H9 (cell line): Measurements from ENCODE around the gene TERB1. TPM values are rescaled to one million over a fixed set of nuclear protein-coding genes. Genes with fewer than 3 reads are reported as not detected.

ENCODE experiments used
- DNase-seq: peaks from one replicate; pipeline ENCODE4 v3.0.0-alpha.2; 2017
- H2AFZ ChIP-seq: one replicate; pipeline ENCODE4 v1.6.1; 2013; ENCODE audit warnings: mild to moderate bottlenecking, low read length, control low read depth, moderate library complexity
- H2AK5ac ChIP-seq: 2 replicates; pipeline ENCODE4 v1.6.1; 2013; ENCODE audit warnings: low read length, control low read depth, mixed read lengths; ENCODE audit not compliant: insufficient read length
- H2BK120ac ChIP-seq: one replicate; pipeline ENCODE4 v1.6.1; 2013; ENCODE audit warnings: low read depth, mild to moderate bottlenecking, low read length, control low read depth, inconsistent platforms; ENCODE audit not compliant: poor library complexity, severe bottlenecking
- H2BK12ac ChIP-seq: 2 replicates; pipeline ENCODE4 v1.6.1; 2013; ENCODE audit warnings: low read length, control low read depth, mixed read lengths, low read depth; ENCODE audit not compliant: insufficient read length
- H2BK15ac ChIP-seq: 2 replicates; pipeline ENCODE4 v1.6.1; 2013; ENCODE audit warnings: low read depth, low read length, control low read depth
- H2BK20ac ChIP-seq: one replicate; pipeline ENCODE4 v1.6.1; 2013; ENCODE audit warnings: low read depth, mild to moderate bottlenecking, low read length, control low read depth, inconsistent platforms; ENCODE audit not compliant: poor library complexity, severe bottlenecking
- H2BK5ac ChIP-seq: 2 replicates; pipeline ENCODE4 v1.6.1; 2013; ENCODE audit warnings: low read length, control low read depth, mixed read lengths; ENCODE audit not compliant: insufficient read length
- H3K14ac ChIP-seq: 2 replicates; pipeline ENCODE4 v1.6.1; 2013; ENCODE audit warnings: low read length, control low read depth; ENCODE audit not compliant: insufficient read depth
- H3K18ac ChIP-seq: 2 replicates; pipeline ENCODE4 v1.6.1; 2013; ENCODE audit warnings: low read depth, mild to moderate bottlenecking, mixed read lengths, low read length, control low read depth; ENCODE audit not compliant: insufficient read length
- H3K23ac ChIP-seq: 2 replicates; pipeline ENCODE4 v1.6.1; 2013; ENCODE audit warnings: low read length, control low read depth, mixed read lengths, low read depth; ENCODE audit not compliant: insufficient read length
- H3K23me2 ChIP-seq: 2 replicates; pipeline ENCODE4 v1.6.1; 2013; ENCODE audit warnings: low read depth, mild to moderate bottlenecking, mixed read lengths, low read length, control low read depth; ENCODE audit not compliant: insufficient read length, poor library complexity, severe bottlenecking
- H3K27ac ChIP-seq: 2 replicates; pipeline ENCODE4 v1.5.1; 2013; ENCODE audit warnings: low read length, control low read depth, mixed read lengths, low read depth; ENCODE audit not compliant: insufficient read length
- H3K27me3 ChIP-seq: 2 replicates; pipeline ENCODE4 v1.6.1; 2013; ENCODE audit warnings: low read length, control low read depth, inconsistent platforms; ENCODE audit not compliant: insufficient read depth
- H3K4ac ChIP-seq: 2 replicates; pipeline ENCODE4 v1.6.1; 2013; ENCODE audit warnings: low read depth, mild to moderate bottlenecking, control low read depth, inconsistent platforms, low read length, moderate library complexity
- H3K4me1 ChIP-seq: 2 replicates; pipeline ENCODE4 v1.6.1; 2013; ENCODE audit warnings: low read length, control low read depth, inconsistent platforms; ENCODE audit not compliant: insufficient read depth
- H3K4me2 ChIP-seq: 2 replicates; pipeline ENCODE4 v1.6.1; 2013; ENCODE audit warnings: low read length, control low read depth, mixed read lengths; ENCODE audit not compliant: insufficient read length, insufficient read depth
- H3K56ac ChIP-seq: 2 replicates; pipeline ENCODE4 v1.6.1; 2013; ENCODE audit warnings: low read depth, mild to moderate bottlenecking, mixed read lengths, low read length, control low read depth; ENCODE audit not compliant: insufficient read length
- H3K79me1 ChIP-seq: 2 replicates; pipeline ENCODE4 v1.6.1; 2013; ENCODE audit warnings: low read depth, mild to moderate bottlenecking, moderate library complexity, low read length, control low read depth, inconsistent platforms; ENCODE audit not compliant: insufficient read depth, poor library complexity, severe bottlenecking
- H3K79me2 ChIP-seq: 2 replicates; pipeline ENCODE4 v1.6.1; 2013; ENCODE audit warnings: low read length, control low read depth, inconsistent platforms; ENCODE audit not compliant: insufficient read depth
- H3K9ac ChIP-seq: 2 replicates; pipeline ENCODE4 v1.6.1; 2013; ENCODE audit warnings: low read length, control low read depth, mixed read lengths; ENCODE audit not compliant: insufficient read length; ENCODE audit errors: extremely low read depth
- H3K9me3 ChIP-seq: one replicate; pipeline ENCODE4 v1.6.1; 2013; ENCODE audit warnings: low read depth, low read length, inconsistent platforms; ENCODE audit not compliant: control insufficient read depth
- H3T11ph ChIP-seq: one replicate; pipeline ENCODE4 v1.6.1; 2013; ENCODE audit warnings: mild to moderate bottlenecking, low read length, control low read depth, inconsistent platforms
- H4K20me1 ChIP-seq: one replicate; pipeline ENCODE4 v1.6.1; 2013; ENCODE audit not compliant: control insufficient read depth, insufficient read length, insufficient read depth
- H4K5ac ChIP-seq: 2 replicates; pipeline ENCODE4 v1.6.1; 2013; ENCODE audit warnings: low read depth, mild to moderate bottlenecking, mixed read lengths, low read length, control low read depth; ENCODE audit not compliant: insufficient read length
- H4K8ac ChIP-seq: replicated peaks from 2 replicates; pipeline ENCODE4 v1.6.1; 2013; ENCODE audit warnings: low read length, control low read depth, mixed read lengths, low read depth; ENCODE audit not compliant: insufficient read length
- H4K91ac ChIP-seq: 2 replicates; pipeline ENCODE4 v1.6.1; 2013; ENCODE audit warnings: low read depth, mild to moderate bottlenecking, moderate library complexity, mixed read lengths, low read length, control low read depth; ENCODE audit not compliant: insufficient read length
- H3K27ac Mint-ChIP-seq, 3 experiments: 2 replicates in 2 of 3; 3 replicates in 1 of 3; pipeline ENCODE4 v1.8.0; 2020 to 2021; ENCODE audit warnings: mixed read lengths in 3 of 3, mild to moderate bottlenecking in 1 of 3, moderate library complexity in 1 of 3
- H3K27me3 Mint-ChIP-seq: 2 replicates; pipeline ENCODE4 v1.8.0; 2021; ENCODE audit warnings: low read depth, mild to moderate bottlenecking, moderate library complexity, mixed read lengths
- H3K36me3 Mint-ChIP-seq, 3 experiments: 2 replicates in 2 of 3; 3 replicates in 1 of 3; pipeline ENCODE4 v1.8.0; 2020 to 2021; ENCODE audit warnings: low read depth in 3 of 3, mixed read lengths in 3 of 3; ENCODE audit not compliant: insufficient read depth in 1 of 3
- H3K4me1 Mint-ChIP-seq, 2 experiments: 2 replicates each; pipeline ENCODE4 v1.8.0; 2020; ENCODE audit warnings: mixed read lengths in 2 of 2
- H3K4me3 Mint-ChIP-seq, 2 experiments: 2 replicates in 1 of 2; 3 replicates in 1 of 2; pipeline ENCODE4 v1.8.0; 2020 to 2021; ENCODE audit warnings: mild to moderate bottlenecking in 2 of 2, mixed read lengths in 2 of 2, moderate library complexity in 1 of 2
- H3K9me3 Mint-ChIP-seq, 2 experiments: 2 replicates in 1 of 2; 3 replicates in 1 of 2; pipeline ENCODE4 v1.8.0; 2020; ENCODE audit warnings: mild to moderate bottlenecking in 2 of 2, mixed read lengths in 2 of 2, moderate library complexity in 1 of 2
- CTCF ChIP-seq: fragments of 200-600 bp; sonication (generic); conservative IDR thresholded peaks from 3 replicates; pipeline ENCODE4 v1.8.0; 2021; ENCODE audit warnings: antibody characterized with exemption, mild to moderate bottlenecking
- WGBS: extraction: QIAGEN DNeasy Blood & Tissue Kit; methylation state at CpG from one replicate; pipeline ENCODE4 v1.1.7; 2013; ENCODE audit warnings: missing lambda C conversion rate, low lambda C conversion rate, mixed read lengths; ENCODE audit not compliant: insufficient read length; ENCODE audit errors: extremely low coverage; 5-methylcytosine and 5-hydroxymethylcytosine counted together
- total RNA-seq: library from RNA; stranded (reverse); gene quantifications from 2 replicates; pipeline ENCODE4 v1.2.1, GENCODE V29; 2021

Gene TERB1
- total RNA-seq, 1 experiment from 2014 or later: not detected

- H2BK120ac ChIP-seq: no peak overlapping the region
- no peak overlapping the region for H3K4me2 ChIP-seq
- no peak overlapping the region for H2AK5ac ChIP-seq
- H3K79me1 ChIP-seq: no peaks in the 10 kb centered on the region
- H4K20me1 ChIP-seq: peaks cover 2% of the 10 kb centered on the region
- no peak overlapping the region for H4K5ac ChIP-seq
- H3K23ac ChIP-seq: no peak overlapping the region
- Mint-ChIP-seq H3K4me1 (peaks cover 0 to 6% of the 10 kb centered on the region in 2 experiments; a peak in 2 of 4 replicates), H3K4me3 (no peak overlapping the region), H3K9me3 (peaks cover 4 to 9% of the 10 kb centered on the region in 2 experiments; a peak in 4 of 5 replicates), H3K36me3 (peaks cover 5 to 26% (median 6%) of the 10 kb centered on the region in 3 experiments; a peak in 6 of 7 replicates), H3K27me3 (peaks cover 6% of the 10 kb centered on the region), H3K27ac (peak overlapping the region in 1 of 3 experiments; percentile 20; a peak in 1 of 7 replicates)
- no peaks in the 10 kb centered on the region for H3K23me2 ChIP-seq
- no peak overlapping the region for H3K18ac ChIP-seq
- H2BK5ac ChIP-seq: no peak overlapping the region
- no peaks in the 10 kb centered on the region for H3K4me1 ChIP-seq
- no peak overlapping the region for H4K8ac ChIP-seq
- no peaks in the 10 kb centered on the region for H3K9me3 ChIP-seq
- H3K27me3 ChIP-seq: no peaks in the 10 kb centered on the region
- H3K4ac ChIP-seq: no peak overlapping the region
- no peak for TF ChIP-seq CTCF
- no peak overlapping the region for H2AFZ ChIP-seq
- H4K91ac ChIP-seq: no peak overlapping the region
- no peaks in the 10 kb centered on the region for H3K79me2 ChIP-seq
- no peak overlapping the region for H3T11ph ChIP-seq
- no CpG with 5 or more reads among the region's 6 CpGs for WGBS
- DNase-seq: no peak
- H3K27ac ChIP-seq: no peak overlapping the region
- no peak overlapping the region for H2BK15ac ChIP-seq
- H3K14ac ChIP-seq: no peak overlapping the region
- no peak overlapping the region for H3K9ac ChIP-seq
- H2BK20ac ChIP-seq: no peak overlapping the region
- H3K56ac ChIP-seq: no peak overlapping the region
- H2BK12ac ChIP-seq: no peak overlapping the region
Measured at GRCh38 chr16:66714654-66715307, 86.6 kb downstream of the TERB1 start.
